Measurements from ENCODE around the gene XBP1.

The XBP1 gene

GRCh38 chr22:28837640-28838039 lies 37.3 kb upstream of the XBP1 start:
- H3K27me3 ChIP-seq (replicated peaks): no peaks in the 10 kb centered on the region
- DNase-seq: no peak
- no peak overlapping the region for H3K4me3 ChIP-seq (ENCODE audit: low read depth, low read length)
- TF ChIP-seq CTCF (IDR thresholded peaks at IDR 0.05; ENCODE audit: low read depth, low read length, missing control alignments): no peak
- H3K27ac ChIP-seq: no peak overlapping the region
- in situ Hi-C loops (cut with HindIII; ENCODE audit: low pct_ligation_motif_present, low sequenced_read_pairs): no loop called here
- no peaks in the 10 kb centered on the region for H3K36me3 ChIP-seq (replicated peaks)

- no peaks in the 10 kb centered on the region for H3K36me3 ChIP-seq (replicated peaks)
- no peak for DNase-seq
- no peak overlapping the region for H3K27ac ChIP-seq
- in situ Hi-C loops (cut with HindIII; ENCODE audit: low pct_ligation_motif_present, low sequenced_read_pairs): no loop called here
- no peaks in the 10 kb centered on the region for H3K27me3 ChIP-seq (replicated peaks)
- no peak overlapping the region for H3K4me3 ChIP-seq (ENCODE audit: low read depth, low read length)
- TF ChIP-seq CTCF (IDR thresholded peaks at IDR 0.05; ENCODE audit: low read depth, low read length, missing control alignments): no peak
Observed at GRCh38 chr22:28835630-28836189, 35.3 kb upstream of the XBP1 start.

- H3K4me3 ChIP-seq (ENCODE audit: low read depth, low read length): no peak overlapping the region
- no peaks in the 10 kb centered on the region for H3K27me3 ChIP-seq (replicated peaks)
- no peak for DNase-seq
- no peak overlapping the region for H3K27ac ChIP-seq
- no peak for TF ChIP-seq CTCF (IDR thresholded peaks at IDR 0.05; ENCODE audit: low read depth, low read length, missing control alignments)
- no peaks in the 10 kb centered on the region for H3K36me3 ChIP-seq (replicated peaks)
- in situ Hi-C loops (cut with HindIII; ENCODE audit: low pct_ligation_motif_present, low sequenced_read_pairs): no loop called here
Observed at GRCh38 chr22:28833276-28833923, 33.0 kb upstream of the XBP1 start.

DNA sequence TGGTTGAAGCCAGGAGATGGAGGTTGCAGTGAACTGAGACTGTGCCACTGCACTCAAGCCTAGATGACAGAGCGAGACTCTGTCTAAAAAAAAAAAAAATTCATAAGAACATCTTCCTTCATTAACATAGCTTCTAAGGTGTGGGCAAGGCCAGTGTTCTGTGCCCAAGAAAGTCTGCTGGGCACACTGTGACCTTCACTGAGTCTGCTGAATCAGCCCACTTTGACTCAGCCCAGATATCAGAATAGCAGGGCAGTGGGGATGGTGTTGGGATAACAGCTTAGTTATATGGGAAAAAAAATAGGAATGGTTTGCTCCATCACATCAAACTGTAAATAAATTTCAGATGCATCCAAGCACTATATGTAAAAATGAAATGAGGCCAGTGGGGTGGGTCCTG lies 32.4 kb upstream of the XBP1 start:
- H3K36me3 ChIP-seq (replicated peaks): no peaks in the 10 kb centered on the region
- in situ Hi-C loops (cut with HindIII; ENCODE audit: low pct_ligation_motif_present, low sequenced_read_pairs): no loop called here
- H3K27ac ChIP-seq: no peak overlapping the region
- H3K4me3 ChIP-seq (ENCODE audit: low read depth, low read length): no peak overlapping the region
- no peaks in the 10 kb centered on the region for H3K27me3 ChIP-seq (replicated peaks)
- no peak for TF ChIP-seq CTCF (IDR thresholded peaks at IDR 0.05; ENCODE audit: low read depth, low read length, missing control alignments)
- no peak for DNase-seq

DNA sequence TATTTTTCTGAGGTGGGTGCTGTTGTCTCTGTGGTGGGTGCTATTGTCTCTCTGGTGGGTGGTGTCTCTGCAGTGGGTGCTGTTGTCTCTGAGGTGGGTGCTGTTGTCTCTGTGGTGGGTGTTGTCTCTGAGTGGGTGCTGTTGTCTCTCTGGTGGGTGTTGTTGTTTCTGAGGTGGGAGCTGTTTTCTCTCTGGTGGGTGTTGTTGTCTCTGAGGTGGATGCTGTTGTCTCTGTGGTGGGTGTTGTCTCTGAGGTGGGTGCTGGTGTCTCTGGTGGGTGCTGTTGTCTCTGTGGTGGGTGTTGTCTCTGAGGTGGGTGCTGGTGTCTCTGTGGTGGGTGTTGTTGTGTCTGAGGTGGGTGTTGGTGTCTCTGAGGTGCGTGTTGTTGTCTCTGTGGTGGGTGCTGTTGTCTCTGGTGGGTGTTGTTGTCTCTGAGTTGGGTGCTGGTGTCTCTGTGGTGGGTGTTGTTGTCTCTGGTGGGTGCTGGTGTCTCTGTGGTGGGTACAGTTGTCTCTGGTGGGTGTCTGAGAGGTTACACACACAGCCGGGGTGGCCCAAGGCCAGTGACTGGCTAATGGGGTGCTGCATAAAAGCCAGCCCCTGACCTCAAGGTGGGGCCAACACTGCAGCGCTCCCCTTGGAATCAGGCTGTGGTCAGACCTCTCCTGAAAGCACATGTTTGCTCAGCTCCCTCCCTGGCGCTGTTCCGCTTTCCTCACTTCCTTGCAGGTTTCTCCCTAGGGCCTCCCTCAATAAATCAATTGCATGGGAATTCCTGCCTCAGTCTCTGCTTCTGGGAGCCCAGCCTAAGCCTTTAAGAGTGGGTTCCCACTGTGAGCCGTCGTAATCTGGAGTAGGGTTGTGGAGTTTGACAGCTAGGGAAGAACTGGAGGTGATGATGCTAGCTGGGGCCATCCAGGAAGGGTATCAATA lies 31.0 kb upstream of the XBP1 start:
- DNase-seq: no peak
- H3K4me3 ChIP-seq (ENCODE audit: low read depth, low read length): no peak overlapping the region
- in situ Hi-C loops (cut with HindIII; ENCODE audit: low pct_ligation_motif_present, low sequenced_read_pairs): no loop called here
- H3K27ac ChIP-seq: no peak overlapping the region
- no peaks in the 10 kb centered on the region for H3K36me3 ChIP-seq (replicated peaks)
- TF ChIP-seq CTCF (IDR thresholded peaks at IDR 0.05; ENCODE audit: low read depth, low read length, missing control alignments): no peak
- no peaks in the 10 kb centered on the region for H3K27me3 ChIP-seq (replicated peaks)

Data from brain microvascular endothelial cell (primary cell).